Fibroblast of lung (primary cell): Measurements from ENCODE around the gene MXI1. TPM values are rescaled to one million over a fixed set of nuclear protein-coding genes. Genes with fewer than 3 reads are reported as not detected.
A peak's percentile ranks its signal among the peaks of the same experiment; 100 is the strongest.

Experiments used
- DNase-seq, 2 donors: peaks; one replicate each; pipeline versions ENCODE4 v3.0.0 to v3.0.0-alpha.2; 2010; ENCODE audit warnings: low read depth in 2 of 2
- H2AFZ ChIP-seq: 2 replicates; pipeline ENCODE4 v1.5.1; 2012; ENCODE audit warnings: low read length, control low read depth, inconsistent platforms
- H3K27ac ChIP-seq: 2 replicates; pipeline ENCODE4 v1.5.1; 2011; ENCODE audit warnings: low read length, control low read depth; ENCODE audit not compliant: insufficient read depth
- H3K27me3 ChIP-seq: 2 replicates; pipeline ENCODE4 v1.5.1; 2011; ENCODE audit warnings: mild to moderate bottlenecking, low read length; ENCODE audit not compliant: control insufficient read depth, insufficient read depth
- H3K36me3 ChIP-seq: 2 replicates; pipeline ENCODE4 v1.5.1; 2011; ENCODE audit warnings: low read length; ENCODE audit not compliant: control insufficient read depth, insufficient read depth
- H3K4me1 ChIP-seq: 2 replicates; pipeline ENCODE4 v1.5.1; 2011; ENCODE audit warnings: low read length; ENCODE audit not compliant: control insufficient read depth, insufficient read depth; ENCODE audit errors: extremely low read depth
- H3K4me2 ChIP-seq: 2 replicates; pipeline ENCODE4 v1.5.1; 2011; ENCODE audit warnings: low read length, control low read depth; ENCODE audit not compliant: insufficient read depth; ENCODE audit errors: extremely low read depth
- H3K4me3 ChIP-seq, 4 experiments: fragments of 200-600 bp in 1 of 4; sonication (generic) in 1 of 4; replicated peaks in 1 of 4; 2 replicates each; pipeline ENCODE4 v1.5.1; 2011 to 2016; ENCODE audit warnings: low read length in 4 of 4, low read depth in 3 of 4, mild to moderate bottlenecking in 3 of 4, control low read depth in 2 of 4, inconsistent platforms in 1 of 4, mixed read lengths in 1 of 4; ENCODE audit not compliant: insufficient read depth in 1 of 4; ENCODE audit errors: control extremely low read depth in 1 of 4
- H3K79me2 ChIP-seq: 2 replicates; pipeline ENCODE4 v1.5.1; 2012; ENCODE audit warnings: mild to moderate bottlenecking, low read length, inconsistent platforms; ENCODE audit not compliant: control insufficient read depth, insufficient read depth
- H3K9ac ChIP-seq: 2 replicates; pipeline ENCODE4 v1.5.1; 2011; ENCODE audit warnings: mild to moderate bottlenecking, low read length, control low read depth; ENCODE audit not compliant: insufficient read depth
- H3K9me3 ChIP-seq: 2 replicates; pipeline ENCODE4 v1.5.1; 2012; ENCODE audit warnings: low read depth, low read length; ENCODE audit not compliant: control insufficient read depth, insufficient read depth
- H4K20me1 ChIP-seq: 2 replicates; pipeline ENCODE4 v1.5.1; 2011; ENCODE audit warnings: low read length; ENCODE audit not compliant: control insufficient read depth, insufficient read depth; ENCODE audit errors: extremely low read depth
- CTCF ChIP-seq, 2 donors: IDR thresholded peaks in 1 of 2; conservative IDR thresholded peaks in 1 of 2; 1 replicate in 1 of 2; 2 replicates in 1 of 2; pipeline ENCODE4 v1.5.1; 2011 to 2012; ENCODE audit warnings: low read length in 2 of 2, control low read depth in 1 of 2, inconsistent platforms in 1 of 2, low read depth in 1 of 2, mild to moderate bottlenecking in 1 of 2
- EZH2 ChIP-seq: IDR thresholded peaks from 2 replicates; pipeline ENCODE4 v1.5.1; 2012; ENCODE audit warnings: low read length, control low read depth, mild to moderate bottlenecking; ENCODE audit errors: missing control alignments
- polyA plus RNA-seq, 2 donors: library from polyadenylated mRNA; depleted of rRNA in 1 of 2; stranded (reverse) in 1 of 2; unstranded in 1 of 2; fragments of >200 nt; gene quantifications; 2 replicates each; pipeline ENCODE4 v1.2.1, GENCODE V29; 2011 to 2012; ENCODE audit warnings: missing spikeins in 1 of 2
- total RNA-seq: library from RNA; depleted of rRNA; stranded (reverse); fragments of >200 nt; gene quantifications from 2 replicates; pipeline ENCODE4 v1.2.1, GENCODE V29; 2014

The MXI1 gene
- total and polyA plus RNA-seq, 2 donors (not counting 1 experiment from before 2014, with no cell fraction given), result 18.7 to 40.1 TPM

GRCh38 chr10:110174816-110175215 lies 32.6 kb upstream of the MXI1 start:
- no peaks in the 10 kb centered on the region for H4K20me1 ChIP-seq
- no peak for DNase-seq
- no peak overlapping the region for H3K4me2 ChIP-seq
- no peaks in the 10 kb centered on the region for H3K79me2 ChIP-seq
- peaks cover 5% of the 10 kb centered on the region for H3K27me3 ChIP-seq
- H3K9ac ChIP-seq, result no peak overlapping the region
- TF ChIP-seq CTCF (conservative IDR thresholded peaks at IDR 0.05 in 1 of 2, IDR thresholded peaks at IDR 0.05 in 1 of 2; ENCODE audit: low read depth in 1 of 2, low read length in 2 of 2), result no peak
- TF ChIP-seq EZH2, result no peak
- H3K36me3 ChIP-seq, result no peaks in the 10 kb centered on the region
- no peak overlapping the region for H2AFZ ChIP-seq
- H3K9me3 ChIP-seq, result no peaks in the 10 kb centered on the region
- no peak overlapping the region for H3K4me3 ChIP-seq
- no peak overlapping the region for H3K27ac ChIP-seq
- H3K4me1 ChIP-seq, result no peaks in the 10 kb centered on the region

- no peak overlapping the region for H2AFZ ChIP-seq
- no peaks in the 10 kb centered on the region for H3K36me3 ChIP-seq
- no peak overlapping the region for H3K27ac ChIP-seq
- peak in 1 of 2 donors; percentile 47 for DNase-seq
- H3K9ac ChIP-seq, result no peak overlapping the region
- H4K20me1 ChIP-seq, result no peaks in the 10 kb centered on the region
- no peaks in the 10 kb centered on the region for H3K4me1 ChIP-seq
- H3K27me3 ChIP-seq, result peaks cover 5% of the 10 kb centered on the region
- no peak overlapping the region for H3K4me3 ChIP-seq
- H3K79me2 ChIP-seq, result no peaks in the 10 kb centered on the region
- TF ChIP-seq CTCF (conservative IDR thresholded peaks at IDR 0.05 in 1 of 2, IDR thresholded peaks at IDR 0.05 in 1 of 2; ENCODE audit: low read depth in 1 of 2, low read length in 2 of 2), result no peak
- TF ChIP-seq EZH2, result no peak
- no peaks in the 10 kb centered on the region for H3K9me3 ChIP-seq
- H3K4me2 ChIP-seq, result no peak overlapping the region
Measured at GRCh38 chr10:110175406-110175805, 32.0 kb upstream of the MXI1 start.

DNA sequence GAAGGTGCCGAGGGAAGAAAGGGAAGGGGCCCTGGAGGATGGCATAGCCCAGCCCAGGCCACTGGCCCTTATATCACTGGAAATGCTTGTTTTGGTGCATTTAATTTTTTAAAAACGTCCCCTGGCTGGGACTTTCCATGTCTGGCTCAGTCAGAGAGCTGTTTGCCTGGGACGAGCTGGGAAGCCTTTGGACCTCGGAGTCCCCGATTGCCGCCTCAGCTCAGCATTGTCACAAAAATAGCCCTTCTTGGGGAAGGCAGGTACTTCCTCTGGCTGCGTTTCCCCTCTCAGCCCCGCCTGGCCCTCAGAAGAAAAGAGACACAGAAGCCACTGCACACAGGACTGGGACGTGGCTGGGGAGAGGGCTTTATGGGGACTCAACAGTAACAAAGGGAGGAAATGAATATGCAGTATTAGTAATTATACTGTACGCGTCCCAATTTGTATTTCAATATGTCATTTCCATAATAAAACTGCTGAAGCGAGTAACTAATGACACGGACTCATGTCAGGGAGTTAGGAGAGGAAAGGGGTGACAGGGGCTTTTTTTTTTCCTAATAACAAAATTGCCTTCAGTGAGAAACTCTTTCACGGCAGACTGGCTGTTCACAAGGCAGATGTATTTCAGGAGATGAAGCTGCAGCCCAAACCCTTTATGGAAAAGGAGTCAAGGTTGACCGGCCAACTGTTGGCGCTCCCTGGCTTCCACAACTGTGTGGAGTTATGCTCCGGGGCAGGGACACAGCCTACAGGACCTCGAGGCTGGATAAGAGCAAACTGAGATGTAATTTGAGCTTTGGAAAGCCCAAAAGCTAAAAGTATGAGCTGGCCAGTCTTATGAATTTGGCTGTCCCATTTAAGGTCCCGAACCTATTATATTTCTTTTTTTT lies 31.0 kb upstream of the MXI1 start:
- Histone ChIP-seq H3K79me2 (no peaks in the 10 kb centered on the region), H3K4me3 (no peak overlapping the region), H3K27ac (no peak overlapping the region), H3K4me2 (no peak overlapping the region), H3K4me1 (no peaks in the 10 kb centered on the region), H2AFZ (no peak overlapping the region), H4K20me1 (no peaks in the 10 kb centered on the region), H3K27me3 (no peaks in the 10 kb centered on the region), H3K9ac (no peak overlapping the region), H3K9me3 (no peaks in the 10 kb centered on the region), H3K36me3 (no peaks in the 10 kb centered on the region)
- DNase-seq, result peak; percentile 7 to 11
- TF ChIP-seq CTCF (conservative IDR thresholded peaks at IDR 0.05 in 1 of 2, IDR thresholded peaks at IDR 0.05 in 1 of 2; ENCODE audit: low read depth in 1 of 2, low read length in 2 of 2) (no peak), EZH2 (no peak)
